HepG2 (cell line): ENCODE data around the gene TOM1L2. TPM values are rescaled to one million over a fixed set of nuclear protein-coding genes. Genes with fewer than 3 reads are reported as not detected.

ENCODE experiments used
- ATAC-seq: fragments of 200-7000 bp; cut with Tn5 transposase; 3 replicates; pipeline ENCODE4 v1.9.1; 2020; ENCODE audit warnings: mild to moderate bottlenecking, moderate library complexity
- BruUV-seq: library from RNA; stranded (reverse); fragments of 400-500 nt; replicated peaks from 2 replicates; lab custom pipeline; 2021; lab: Mats Ljungman, UMichigan
- CTCF ChIA-PET: fragments of 300-600 bp; formaldehyde crosslinking; extraction: SDS; loops from one replicate; lab custom pipeline; 2021; ENCODE audit warnings: low total read pairs, inconsistent platforms, low intra/inter-chr PET ratio; lab: Yijun Ruan, JAX
- POLR2A ChIA-PET: fragments of 350-600 bp; sonication (Branson Sonifier 250); formaldehyde crosslinking; loops from one replicate; lab custom pipeline; 2020; ENCODE audit warnings: antibody characterized with exemption, inconsistent platforms; lab: Yijun Ruan, JAX
- DNase-seq: peaks from one replicate; pipeline ENCODE4 v3.0.0-alpha.2; 2015; ENCODE audit warnings: low spot score
- FAIRE-seq: peaks from 3 replicates; lab custom pipeline; 2011; peaks lifted over from hg19 to GRCh38; lab: Jason Lieb, UNC
- H2AFZ ChIP-seq: one replicate; pipeline ENCODE4 v1.6.1; 2011; ENCODE audit warnings: low read length, inconsistent platforms
- H3K27ac ChIP-seq: fragments of 300-600 bp; 3 replicates; pipeline ENCODE4 v1.8.0; 2011; ENCODE audit warnings: mixed run types, mild to moderate bottlenecking, mixed read lengths, low read length, inconsistent platforms; ENCODE audit not compliant: insufficient read depth; ENCODE audit errors: extremely low read length
- H3K27me3 ChIP-seq, 2 experiments: fragments of 200-600 bp in 1 of 2; 2 replicates in 1 of 2; 3 replicates in 1 of 2; pipeline versions ENCODE4 v1.6.0 to v1.8.0; 2011; ENCODE audit warnings: low read length in 2 of 2, mild to moderate bottlenecking in 2 of 2, moderate library complexity in 2 of 2, inconsistent platforms in 1 of 2; ENCODE audit not compliant: insufficient read depth in 2 of 2, control insufficient read depth in 1 of 2
- H3K36me3 ChIP-seq, 2 experiments: fragments of 200-600 bp in 1 of 2; replicated peaks in 1 of 2; 2 replicates in 1 of 2; 3 replicates in 1 of 2; pipeline versions ENCODE4 v1.5.1 to v1.8.0; 2011; ENCODE audit warnings: low read length in 2 of 2, inconsistent platforms in 1 of 2; ENCODE audit not compliant: insufficient read depth in 2 of 2, control insufficient read depth in 1 of 2
- H3K4me1 ChIP-seq: 2 replicates; pipeline ENCODE4 v1.5.1; 2012; ENCODE audit warnings: low read length, inconsistent platforms; ENCODE audit not compliant: insufficient read depth
- H3K4me2 ChIP-seq: 2 replicates; pipeline ENCODE4 v1.6.0; 2011; ENCODE audit warnings: low read depth, low read length, inconsistent platforms
- H3K4me3 ChIP-seq, 3 experiments: fragments of 200-600 bp in 1 of 3; sonication (generic), shearing (Covaris generic) in 1 of 3; replicated peaks in 1 of 3; 2 replicates each; pipeline ENCODE4 v1.5.1; 2011 to 2016; ENCODE audit warnings: low read length in 3 of 3, inconsistent platforms in 2 of 3, low read depth in 2 of 3, mild to moderate bottlenecking in 2 of 3, control low read depth in 1 of 3, mixed read lengths in 1 of 3; ENCODE audit not compliant: insufficient read depth in 1 of 3
- H3K79me2 ChIP-seq: one replicate; pipeline ENCODE4 v1.6.1; 2011; ENCODE audit warnings: low read length, inconsistent platforms; ENCODE audit not compliant: insufficient read depth
- H3K9ac ChIP-seq: 2 replicates; pipeline ENCODE4 v1.6.0; 2011; ENCODE audit warnings: mild to moderate bottlenecking, low read depth, low read length, inconsistent platforms; ENCODE audit not compliant: insufficient read depth
- H3K9me3 ChIP-seq: 2 replicates; pipeline ENCODE4 v1.5.1; 2012; ENCODE audit warnings: mild to moderate bottlenecking, low read length
- H4K20me1 ChIP-seq: 2 replicates; pipeline ENCODE4 v1.6.0; 2011; ENCODE audit warnings: inconsistent platforms, mild to moderate bottlenecking, low read length, moderate library complexity; ENCODE audit not compliant: insufficient read depth
- GTF2F1 ChIP-seq: fragments of 150-350 bp; IDR thresholded peaks from 2 replicates; pipeline ENCODE4 v1.6.1; 2014; ENCODE audit warnings: low read length
- ISX ChIP-seq: sonication (generic); formaldehyde crosslinking; conservative IDR thresholded peaks from 2 replicates; pipeline ENCODE4 v1.5.0; 2020; ENCODE audit warnings: missing genetic modification reagents
- MIER2 ChIP-seq: IDR thresholded peaks from 2 replicates; pipeline ENCODE4 v1.6.1; 2016; ENCODE audit warnings: missing biosample characterization, missing genetic modification reagents
- NBN ChIP-seq: fragments of 450-650 bp; conservative IDR thresholded peaks from 2 replicates; pipeline ENCODE4 v1.6.1; 2017
- NFE2L1 ChIP-seq: sonication (generic); formaldehyde crosslinking; IDR thresholded peaks from 2 replicates; pipeline ENCODE4 v1.4.0; 2020; ENCODE audit warnings: missing genetic modification reagents, mild to moderate bottlenecking, borderline replicate concordance
- POLR2A ChIP-seq, 2 experiments: IDR thresholded peaks; 2 replicates each; pipeline ENCODE4 v1.6.1; 2011; ENCODE audit warnings: low read depth in 2 of 2, low read length in 2 of 2, mild to moderate bottlenecking in 1 of 2, moderate library complexity in 1 of 2; ENCODE audit not compliant: insufficient read depth in 1 of 2
- RBM22 ChIP-seq: fragments of 200-400 bp; formaldehyde crosslinking; optimal IDR thresholded peaks from 2 replicates; pipeline ENCODE3; 2017; ENCODE audit warnings: mild to moderate bottlenecking, low read length, moderate library complexity
- SOX5 ChIP-seq: IDR thresholded peaks from 2 replicates; pipeline ENCODE4 v1.6.1; 2016; ENCODE audit warnings: borderline replicate concordance
- ZNF138 ChIP-seq: sonication (generic); formaldehyde crosslinking; IDR thresholded peaks from 2 replicates; pipeline ENCODE4 v1.5.0; 2020; ENCODE audit warnings: mild to moderate bottlenecking, low read depth, missing genetic modification reagents
- ZNF44 ChIP-seq: sonication (generic); formaldehyde crosslinking; IDR thresholded peaks from 2 replicates; pipeline ENCODE4 v1.5.1; 2020; ENCODE audit warnings: mild to moderate bottlenecking, missing genetic modification reagents
- ZNF629 ChIP-seq: sonication (generic); formaldehyde crosslinking; conservative IDR thresholded peaks from 2 replicates; pipeline ENCODE4 v1.5.0; 2020; ENCODE audit warnings: missing genetic modification reagents
- WGBS: methylation state at CpG from one replicate; pipeline ENCODE4 v1.1.6; 2017; ENCODE audit warnings: low lambda C conversion rate; 5-methylcytosine and 5-hydroxymethylcytosine counted together
- in situ Hi-C: cut with HindIII; loops from 2 replicates; pipeline ENCODE4 v1.10.0; 2017; ENCODE audit warnings: low pct_unique_long_range_greater_than_20kb; ENCODE audit not compliant: extremely low pct_ligation_motif_present
- intact Hi-C: fragments of 100-400 bp; cut with micrococcal nuclease; formaldehyde crosslinking; loops from one replicate; pipeline ENCODE4 v1.10.0; 2022; ENCODE audit not compliant: unreplicated experiment
- polyA plus RNA-seq, 8 experiments: library from polyadenylated mRNA; depleted of rRNA in 3 of 8; stranded (reverse) in 7 of 8; unstranded in 1 of 8; fragments of >200 nt; fragmentation: Illumina TruSeq in 4 of 8; extraction: Trizol in 4 of 8; gene quantifications; 2 replicates each; pipeline versions ENCODE4 v1.2.1 to v1.2.3, GENCODE V29; 2011 to 2016; ENCODE audit warnings: low read depth in 4 of 8, missing spikeins in 1 of 8, mixed read lengths in 1 of 8; ENCODE audit not compliant: insufficient read depth in 1 of 8
- total RNA-seq, 5 experiments: library from RNA; depleted of rRNA; stranded (reverse); fragments of >200 nt; fragmentation: Illumina TruSeq; extraction: Trizol; gene quantifications; 2 replicates each; pipeline ENCODE4 v1.2.3, GENCODE V29; 2016; ENCODE audit warnings: low read depth in 1 of 5
- TF ChIP-seq, protein P1 (sequence below): fragments of 450-650 bp; IDR thresholded peaks from 2 replicates; pipeline ENCODE4 v1.6.1; 2017
- TF ChIP-seq, protein P2 (sequence below): sonication (generic); formaldehyde crosslinking; IDR thresholded peaks from 2 replicates; pipeline ENCODE4 v1.8.1; 2022; ENCODE audit warnings: mild to moderate bottlenecking, missing genetic modification reagents
- TF ChIP-seq, protein P3 (sequence below): sonication (generic); formaldehyde crosslinking; IDR thresholded peaks from 2 replicates; pipeline ENCODE4 v1.5.1; 2020; ENCODE audit warnings: missing genetic modification reagents, mild to moderate bottlenecking, borderline replicate concordance
- TF ChIP-seq, protein P4 (sequence below): IDR thresholded peaks from 2 replicates; pipeline ENCODE4 v1.6.1; 2016; ENCODE audit warnings: low read depth, borderline replicate concordance

TOM1L2 gene
- total and polyA plus RNA-seq, 2 of the 13 experiments (the other 11 are each of a cell fraction or from before 2014, with no cell fraction given), result 4.7 to 7.4 TPM

DNA sequence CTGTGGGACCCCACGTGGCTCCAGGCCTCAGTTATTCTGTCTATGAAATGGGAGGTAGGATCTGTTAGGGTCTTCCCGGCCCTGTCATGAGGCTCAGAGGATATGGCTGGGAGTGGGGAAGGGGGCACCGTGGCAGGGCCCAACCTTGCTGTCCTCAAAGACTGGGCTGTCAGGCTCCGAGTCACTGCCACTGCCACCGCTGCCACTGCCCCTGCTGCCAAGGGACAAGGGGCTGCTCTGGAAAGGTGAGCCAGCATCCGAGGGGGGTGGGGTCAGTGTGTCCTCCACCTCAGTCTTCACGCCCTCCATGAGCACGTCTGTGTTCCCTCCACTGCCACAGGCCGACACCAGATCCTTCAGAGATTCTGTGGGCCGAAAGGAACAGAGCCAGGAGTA lies 154.7 kb downstream of the TOM1L2 start:
- Histone ChIP-seq H3K4me1 (peaks cover 51% of the 10 kb centered on the region), H3K9me3 (no peaks in the 10 kb centered on the region), H3K36me3 (peaks cover 58 to 88% of the 10 kb centered on the region in 2 experiments), H3K27me3 (no peaks in the 10 kb centered on the region), H2AFZ (no peak overlapping the region), H4K20me1 (peaks cover 46% of the 10 kb centered on the region), H3K27ac (no peak overlapping the region)
- intact Hi-C loops, result no loop called here
- ATAC-seq (no peak), DNase-seq (no peak), FAIRE-seq (no peak)
- WGBS, result 94% methylated on average over 7 of the region's 10 CpGs
- POLR2A ChIA-PET, result interaction anchor here (1.9 kb wide), 1 partner anchor 19 kb away, joined by 4 read pairs; no protein-coding TSS in a partner anchor
- no TSS peak for BruUV-seq
- TF ChIP-seq MIER2 (CRISPR knock-in tag), result no peak
- TF ChIP-seq POLR2A (IDR thresholded peaks at IDR 0.05; ENCODE audit: insufficient read depth in 1 of 2, low read depth in 2 of 2, low read length in 2 of 2), result peak in 1 of 2 experiments; percentile 26; a peak in 1 of 4 replicates
- no peak for TF ChIP-seq GTF2F1
- TF ChIP-seq ISX, result no peak
- TF ChIP-seq, protein P1, sequence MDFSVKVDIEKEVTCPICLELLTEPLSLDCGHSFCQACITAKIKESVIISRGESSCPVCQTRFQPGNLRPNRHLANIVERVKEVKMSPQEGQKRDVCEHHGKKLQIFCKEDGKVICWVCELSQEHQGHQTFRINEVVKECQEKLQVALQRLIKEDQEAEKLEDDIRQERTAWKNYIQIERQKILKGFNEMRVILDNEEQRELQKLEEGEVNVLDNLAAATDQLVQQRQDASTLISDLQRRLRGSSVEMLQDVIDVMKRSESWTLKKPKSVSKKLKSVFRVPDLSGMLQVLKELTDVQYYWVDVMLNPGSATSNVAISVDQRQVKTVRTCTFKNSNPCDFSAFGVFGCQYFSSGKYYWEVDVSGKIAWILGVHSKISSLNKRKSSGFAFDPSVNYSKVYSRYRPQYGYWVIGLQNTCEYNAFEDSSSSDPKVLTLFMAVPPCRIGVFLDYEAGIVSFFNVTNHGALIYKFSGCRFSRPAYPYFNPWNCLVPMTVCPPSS, result no peak
- peak; percentile 46 for TF ChIP-seq ZNF629 (CRISPR knock-in tag)
- TF ChIP-seq, all 625 proteins: peak for 2
- in situ Hi-C loops, result no loop called here
- CTCF ChIA-PET, result interaction anchor here (1.3 kb wide), 1 partner anchor 42 kb away, joined by 3 read pairs; no protein-coding TSS in a partner anchor
- Histone ChIP-seq H3K4me2 (no peak overlapping the region), H3K4me3 (no peak overlapping the region), H3K79me2 (peaks cover 24% of the 10 kb centered on the region), H3K9ac (no peak overlapping the region)

DNA sequence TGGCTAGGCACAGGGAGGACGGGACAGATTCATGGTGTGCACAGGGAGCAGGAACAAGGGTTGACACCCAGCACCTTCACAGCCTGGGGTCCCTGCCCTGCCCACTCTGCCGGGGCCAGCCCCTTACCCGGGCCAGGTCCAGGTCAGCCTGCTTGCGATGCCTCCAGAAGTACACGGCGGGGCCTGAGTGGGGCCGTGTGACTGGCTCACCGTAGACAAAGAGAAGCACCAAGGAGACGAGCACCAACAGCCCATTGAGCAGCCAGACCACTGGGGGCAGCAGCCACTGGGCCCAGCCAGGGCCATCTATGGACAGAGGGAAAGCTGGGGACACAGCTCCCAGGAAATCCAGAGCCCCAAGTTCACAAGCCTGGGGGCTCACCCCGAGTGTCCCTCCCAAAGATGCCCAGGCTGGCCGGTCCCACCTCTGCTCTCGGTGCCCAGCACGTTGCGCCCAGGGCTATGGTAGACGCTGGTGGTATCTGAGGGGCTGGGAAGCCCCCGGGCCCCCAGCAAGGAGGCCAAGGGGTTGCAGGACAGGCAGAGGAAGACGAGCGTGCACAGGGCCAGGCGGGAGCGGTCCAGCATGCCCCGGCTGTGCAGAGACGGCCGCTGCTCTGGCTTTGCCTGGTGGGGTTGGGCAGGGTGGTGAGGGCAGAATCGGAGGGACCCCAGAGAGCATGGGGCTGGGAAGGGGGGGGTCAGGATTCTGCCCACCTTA lies 155.2 kb downstream of the TOM1L2 start:
- BruUV-seq, result no TSS peak
- in situ Hi-C loops, result no loop called here
- WGBS, result 97% methylated on average over 18 of the region's 24 CpGs
- Histone ChIP-seq H3K4me3 (no peak overlapping the region), H4K20me1 (peaks cover 42% of the 10 kb centered on the region), H3K9ac (no peak overlapping the region), H3K9me3 (no peaks in the 10 kb centered on the region), H3K27me3 (no peaks in the 10 kb centered on the region), H3K36me3 (peaks cover 52 to 83% of the 10 kb centered on the region in 2 experiments), H3K79me2 (peaks cover 18% of the 10 kb centered on the region), H3K4me1 (peaks cover 51% of the 10 kb centered on the region), H3K27ac (no peak overlapping the region), H2AFZ (no peak overlapping the region), H3K4me2 (no peak overlapping the region)
- DNase-seq, result no peak
- ChIA-PET CTCF (no interaction called here), POLR2A (no interaction called here)
- ATAC-seq, result no peak
- intact Hi-C loops, result no loop called here
- FAIRE-seq, result no peak
- no peak for TF ChIP-seq NBN
- TF ChIP-seq NFE2L1, result no peak
- TF ChIP-seq, protein P2, sequence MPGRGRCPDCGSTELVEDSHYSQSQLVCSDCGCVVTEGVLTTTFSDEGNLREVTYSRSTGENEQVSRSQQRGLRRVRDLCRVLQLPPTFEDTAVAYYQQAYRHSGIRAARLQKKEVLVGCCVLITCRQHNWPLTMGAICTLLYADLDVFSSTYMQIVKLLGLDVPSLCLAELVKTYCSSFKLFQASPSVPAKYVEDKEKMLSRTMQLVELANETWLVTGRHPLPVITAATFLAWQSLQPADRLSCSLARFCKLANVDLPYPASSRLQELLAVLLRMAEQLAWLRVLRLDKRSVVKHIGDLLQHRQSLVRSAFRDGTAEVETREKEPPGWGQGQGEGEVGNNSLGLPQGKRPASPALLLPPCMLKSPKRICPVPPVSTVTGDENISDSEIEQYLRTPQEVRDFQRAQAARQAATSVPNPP (CRISPR knock-in tag), result no peak
- TF ChIP-seq, protein P3, sequence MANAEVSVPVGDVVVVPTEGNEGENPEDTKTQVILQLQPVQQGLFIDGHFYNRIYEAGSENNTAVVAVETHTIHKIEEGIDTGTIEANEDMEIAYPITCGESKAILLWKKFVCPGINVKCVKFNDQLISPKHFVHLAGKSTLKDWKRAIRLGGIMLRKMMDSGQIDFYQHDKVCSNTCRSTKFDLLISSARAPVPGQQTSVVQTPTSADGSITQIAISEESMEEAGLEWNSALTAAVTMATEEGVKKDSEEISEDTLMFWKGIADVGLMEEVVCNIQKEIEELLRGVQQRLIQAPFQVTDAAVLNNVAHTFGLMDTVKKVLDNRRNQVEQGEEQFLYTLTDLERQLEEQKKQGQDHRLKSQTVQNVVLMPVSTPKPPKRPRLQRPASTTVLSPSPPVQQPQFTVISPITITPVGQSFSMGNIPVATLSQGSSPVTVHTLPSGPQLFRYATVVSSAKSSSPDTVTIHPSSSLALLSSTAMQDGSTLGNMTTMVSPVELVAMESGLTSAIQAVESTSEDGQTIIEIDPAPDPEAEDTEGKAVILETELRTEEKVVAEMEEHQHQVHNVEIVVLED (CRISPR knock-in tag), result no peak
- TF ChIP-seq, protein P4, sequence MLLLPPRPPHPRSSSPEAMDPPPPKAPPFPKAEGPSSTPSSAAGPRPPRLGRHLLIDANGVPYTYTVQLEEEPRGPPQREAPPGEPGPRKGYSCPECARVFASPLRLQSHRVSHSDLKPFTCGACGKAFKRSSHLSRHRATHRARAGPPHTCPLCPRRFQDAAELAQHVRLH, result no peak
- no peak for TF ChIP-seq ZNF44 (CRISPR knock-in tag)
- no peak for TF ChIP-seq ZNF138
- TF ChIP-seq SOX5, result no peak
- peak; percentile 83 for TF ChIP-seq RBM22
